NCI-H774 (cell line): Measurements from ENCODE around the gene CELA2B.
A peak's percentile ranks its signal among the peaks of the same experiment; 100 is the strongest.

Experiments used
- DNase-seq: peaks from one replicate; lab custom pipeline; 2025; lab: John Stamatoyannopoulos, UW

Gene CELA2B

GRCh38 chr1:15526021-15526489 lies 50.2 kb downstream of the CELA2B start:
- DNase-seq = no peak

- DNase-seq = peak; percentile 94
Measured at GRCh38 chr1:15526490-15527339, 50.8 kb downstream of the CELA2B start, which contains the start of gene DNAJC16. TSS of gene DNAJC16 (plus strand) at chr1:15526848. CDS start at chr1:15529106, 2,258 bp downstream.

- no peak for DNase-seq
Measured at GRCh38 chr1:15531003-15531402, 55.1 kb downstream of the CELA2B start.

- DNase-seq = no peak
Measured at GRCh38 chr1:15531682-15532081, 55.8 kb downstream of the CELA2B start.

- no peak for DNase-seq
Measured at GRCh38 chr1:15538771-15539170, 62.9 kb downstream of the CELA2B start.

- no peak for DNase-seq
Measured at GRCh38 chr1:15540186-15540585, 64.3 kb downstream of the CELA2B start.
